Measurements from ENCODE around the gene PPP1R37. TPM values are rescaled to one million over a fixed set of nuclear protein-coding genes. Genes with fewer than 3 reads are reported as not detected.
A peak's percentile ranks its signal among the peaks of the same experiment; 100 is the strongest.

The PPP1R37 gene
- total and polyA plus RNA-seq, 2 of the 13 experiments (the other 11 are each of a cell fraction or from before 2014, with no cell fraction given), result 9.0 to 14.3 TPM

- POLR2A ChIA-PET, result interaction anchor here (0.7 to 3.1 kb wide), 5 partner anchors 16 to 38 kb away, joined by 3 to 10 read pairs (median 6); partner anchors contain the start of genes CLASRP and PPP1R37
- Histone ChIP-seq H3K9me3 (ENCODE audit: low read length) (no peaks in the 10 kb centered on the region), H4K20me1 (ENCODE audit: insufficient read depth, low read length) (no peaks in the 10 kb centered on the region), H2AFZ (ENCODE audit: low read length) (peak within 1 kb of the TSS; percentile 51), H3K36me3 (replicated peaks in 1 of 2; ENCODE audit: control insufficient read depth in 1 of 2, insufficient read depth in 2 of 2, low read length in 2 of 2) (peaks cover 2 to 4% of the 10 kb centered on the region in 2 experiments; a peak in 2 of 5 replicates), H3K9ac (ENCODE audit: insufficient read depth, low read depth, low read length) (peak within 1 kb of the TSS; percentile 67), H3K4me1 (ENCODE audit: insufficient read depth, low read length) (peaks cover 43% of the 10 kb centered on the region), H3K27me3 (ENCODE audit: control insufficient read depth in 1 of 2, insufficient read depth in 2 of 2, low read length in 2 of 2) (no peaks in the 10 kb centered on the region; a peak in 1 of 5 replicates), H3K4me3 (replicated peaks in 1 of 3; ENCODE audit: insufficient read depth in 1 of 3, low read depth in 2 of 3, low read length in 3 of 3) (peak within 1 kb of the TSS; percentile 58 to 88 (median 82)), H3K4me2 (ENCODE audit: low read depth, low read length) (peak within 1 kb of the TSS; percentile 84), H3K27ac (ENCODE audit: extremely low read length, insufficient read depth, low read length) (peak within 1 kb of the TSS; percentile 66), H3K79me2 (ENCODE audit: insufficient read depth, low read length) (peaks cover 21% of the 10 kb centered on the region)
- BruUV-seq (replicated peaks), result no TSS peak
- CTCF ChIA-PET (ENCODE audit: low intra/inter-chr PET ratio, low total read pairs), result no interaction called here
- in situ Hi-C loops (cut with HindIII; ENCODE audit: extremely low pct_ligation_motif_present, low pct_unique_long_range_greater_than_20kb), result no loop called here
- ATAC-seq (peak; percentile 78), DNase-seq (ENCODE audit: low spot score) (peak; percentile 75), FAIRE-seq (peak; percentile 52)
- WGBS (ENCODE audit: low lambda C conversion rate), result 3% methylated on average over 19 of the region's 81 CpGs
- intact Hi-C loops (cut with micrococcal nuclease; ENCODE audit: unreplicated experiment), result loop anchor here (5.0 kb wide), 1 partner anchor 51 kb away; no protein-coding TSS in a partner anchor
- no peak for TF ChIP-seq RNF219 (CRISPR knock-in tag; IDR thresholded peaks at IDR 0.05)
- peak; percentile 93 for TF ChIP-seq ARNT2 (CRISPR knock-in tag; IDR thresholded peaks at IDR 0.05; ENCODE audit: low read depth)
- TF ChIP-seq ATF6 (CRISPR knock-in tag; conservative IDR thresholded peaks at IDR 0.05), result no peak
- TF ChIP-seq GMEB2 (CRISPR knock-in tag; IDR thresholded peaks at IDR 0.05; ENCODE audit: low read depth), result no peak
- no peak for TF ChIP-seq ZNF512 (CRISPR knock-in tag; IDR thresholded peaks at IDR 0.05)
- no peak for TF ChIP-seq ZNF333 (CRISPR knock-in tag; IDR thresholded peaks at IDR 0.05; ENCODE audit: borderline replicate concordance)
Measured at GRCh38 chr19:45076029-45076850, 16.7 kb upstream of the PPP1R37 start, which contains the start of gene ZNF296. TSS of gene ZNF296 (minus strand) at chr19:45076478. CDS start at chr19:45076373, 105 bp downstream.

Data from HepG2 (cell line).